Effector CD4-positive, alpha-beta T cell (primary cell): ENCODE measurements around the gene ITGB7.
"Not testable (repeated sequence)": the region's sequence is repeated elsewhere in the genome, so short reads cannot be mapped to it uniquely, and the experiment has no call there.

Experiments
- DNase-seq: peaks from one replicate; pipeline ENCODE4 v3.0.0-alpha.2; 2020

The ITGB7 gene

DNA sequence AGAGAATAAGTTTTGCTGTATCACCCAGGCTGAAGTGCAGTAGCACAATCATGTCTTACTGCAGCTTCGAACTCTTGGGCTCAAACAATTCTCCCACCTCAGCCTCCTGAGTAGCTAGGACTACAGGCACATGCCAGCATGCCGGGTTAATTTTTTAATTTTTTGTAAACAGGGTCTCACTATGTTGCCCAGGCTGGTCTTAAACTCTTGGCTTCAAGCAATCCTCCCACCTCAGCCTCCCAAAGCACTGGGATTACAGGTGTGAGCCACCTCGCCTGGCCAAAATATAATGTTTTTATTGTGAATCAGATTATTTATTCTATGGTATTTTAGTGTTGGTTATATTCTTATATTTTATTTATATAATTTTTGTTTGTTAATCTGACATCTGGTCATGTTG lies 30.3 kb downstream of the ITGB7 start:
- no peak for DNase-seq

DNA sequence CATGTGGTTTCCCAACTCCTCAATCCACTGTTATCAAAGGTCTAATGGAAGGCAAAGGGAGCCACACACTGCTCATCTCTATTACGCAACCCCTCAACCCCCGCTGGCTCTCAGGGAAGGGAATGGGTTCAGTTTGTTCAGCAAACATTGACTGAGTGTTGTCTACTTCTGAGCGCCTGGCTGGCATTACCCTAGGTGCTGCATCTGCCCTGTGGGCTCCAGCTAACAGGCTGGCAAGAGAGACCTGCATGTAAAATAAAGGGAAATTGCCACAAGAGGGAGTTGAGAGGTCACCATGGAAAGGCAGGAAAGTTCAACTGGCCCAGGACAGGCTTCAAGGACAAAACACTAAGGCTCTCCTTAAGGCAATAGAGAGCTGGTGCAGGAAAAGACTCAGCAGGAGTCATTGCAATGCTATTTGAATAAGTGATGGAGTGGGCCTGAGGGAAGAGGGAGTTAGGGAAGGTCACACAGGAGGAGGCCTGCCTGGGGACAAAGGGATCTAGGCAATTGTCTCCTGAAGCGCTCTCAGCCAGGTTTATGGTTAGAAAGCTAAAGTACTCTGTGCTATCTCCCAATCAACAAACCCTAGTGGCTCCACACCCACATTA lies 32.1 kb downstream of the ITGB7 start:
- DNase-seq: no peak

DNA sequence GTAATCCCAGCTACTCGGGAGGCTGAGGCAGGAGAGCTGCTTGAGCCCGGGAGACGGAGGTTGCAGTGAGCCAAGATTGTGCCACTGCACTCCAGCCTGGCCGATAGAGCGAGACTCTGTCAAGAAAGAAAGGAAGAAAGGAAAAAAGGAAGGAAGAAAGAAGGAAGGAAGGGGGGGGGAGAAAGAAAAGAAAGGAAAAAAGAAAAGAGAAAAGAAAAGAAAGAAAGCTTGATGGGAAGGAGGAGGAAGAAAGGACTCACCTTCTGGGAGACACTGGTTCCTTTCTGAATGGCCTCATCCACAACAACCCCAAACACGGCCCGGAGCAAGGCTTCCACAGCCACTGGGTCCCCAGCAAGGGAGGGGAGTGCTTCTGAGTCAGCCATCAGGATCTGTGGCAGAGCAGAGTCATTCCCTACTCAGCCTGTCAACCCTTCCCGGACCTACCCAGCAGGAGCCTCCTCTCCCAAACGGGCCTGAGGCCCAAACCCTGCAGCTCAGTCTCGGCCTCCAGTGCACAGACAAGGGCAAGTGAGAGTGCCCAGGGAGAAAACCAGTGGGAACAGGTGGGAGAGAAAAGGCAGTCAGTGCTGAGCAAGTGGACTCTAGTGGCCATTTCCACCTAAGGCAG lies 33.9 kb downstream of the ITGB7 start:
- DNase-seq: no peak

DNA sequence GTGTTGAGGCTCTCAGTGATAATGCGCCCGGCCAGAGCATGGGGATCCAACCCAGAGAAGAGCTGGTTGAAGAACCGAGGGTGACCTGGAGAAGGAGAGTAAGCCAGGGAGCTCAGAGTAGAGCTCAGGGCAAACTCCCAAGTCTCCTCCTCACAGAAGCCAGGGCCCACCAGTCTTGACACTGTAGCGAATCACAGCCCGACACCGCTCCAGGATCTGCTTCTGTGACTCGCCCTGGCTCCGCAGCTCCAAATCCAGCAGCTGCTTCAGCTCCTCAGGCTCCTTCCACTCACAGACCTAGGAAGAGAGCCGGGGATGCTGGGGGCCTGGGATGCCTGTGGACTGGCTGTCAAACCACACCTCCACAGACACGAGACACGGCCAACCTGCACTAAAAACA lies 34.7 kb downstream of the ITGB7 start:
- DNase-seq: no peak

DNA sequence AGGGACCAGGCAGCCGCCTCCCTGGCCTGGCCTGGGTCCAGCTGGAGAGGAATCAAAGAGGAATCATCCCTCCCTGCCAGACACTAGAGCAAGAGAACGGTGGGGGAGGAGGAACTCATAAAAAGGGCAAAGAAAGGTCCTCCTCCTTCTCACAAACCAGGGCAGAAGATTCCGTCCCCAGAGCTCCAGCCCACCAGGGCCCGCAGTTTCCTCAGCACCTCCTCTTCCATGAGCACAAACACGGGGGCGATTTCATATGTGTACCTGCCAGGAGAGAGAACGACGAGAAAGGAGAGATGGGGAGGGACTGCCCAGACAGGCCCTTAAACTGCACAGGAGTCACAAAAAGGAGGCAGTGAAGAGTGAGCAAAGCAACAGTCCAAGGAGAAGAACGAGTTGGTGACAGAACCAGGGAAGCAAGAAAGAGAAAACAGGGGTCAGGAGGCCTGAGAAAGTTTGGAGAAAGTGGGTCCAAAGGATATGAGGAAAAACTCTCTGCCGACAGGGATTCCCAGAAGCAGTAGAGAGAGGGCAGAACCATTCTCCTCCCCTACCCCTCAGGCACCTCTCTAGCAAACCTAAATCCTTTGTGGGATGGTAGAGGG lies 35.2 kb downstream of the ITGB7 start:
- DNase-seq: no peak

DNA sequence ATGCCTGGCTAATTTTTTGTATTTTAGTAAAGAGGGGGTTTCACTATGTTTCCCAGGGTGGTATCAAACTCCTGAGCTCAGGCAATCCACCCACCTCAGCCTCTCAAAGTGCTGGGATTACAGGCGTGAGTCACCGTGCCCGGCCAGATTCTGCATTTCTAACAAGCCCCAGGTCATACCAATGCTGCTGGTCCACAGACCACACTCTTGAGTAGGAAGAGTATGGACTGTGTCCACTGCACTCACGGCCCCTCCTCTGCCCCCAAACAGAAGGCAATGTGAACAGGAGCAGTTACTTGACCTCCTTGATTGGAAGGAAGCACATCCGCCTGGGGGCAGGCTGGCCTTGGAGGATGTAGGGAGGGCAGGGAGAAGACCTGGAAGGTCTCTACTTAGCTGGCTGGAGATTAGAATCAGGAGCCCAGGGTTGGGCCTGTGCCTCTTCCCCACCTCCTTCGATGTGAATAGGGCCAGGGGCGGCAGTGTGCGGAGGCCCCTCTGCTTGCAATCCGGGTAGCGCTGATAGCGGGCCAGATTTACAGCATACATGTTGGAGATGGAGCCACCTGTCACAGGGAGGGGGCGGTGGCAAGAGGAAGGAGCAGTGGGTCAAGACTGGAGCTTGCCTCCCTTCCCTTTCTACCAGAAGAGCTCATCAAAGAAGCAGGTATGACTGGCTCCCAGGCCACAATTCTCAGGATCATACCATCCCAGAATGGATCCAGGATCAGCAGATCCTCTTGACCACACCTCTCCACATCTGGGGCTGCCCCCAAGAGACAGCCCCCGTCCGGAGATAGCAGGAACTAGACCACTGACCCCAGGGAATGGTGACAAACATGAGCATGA lies 36.0 kb downstream of the ITGB7 start:
- DNase-seq: no peak

DNA sequence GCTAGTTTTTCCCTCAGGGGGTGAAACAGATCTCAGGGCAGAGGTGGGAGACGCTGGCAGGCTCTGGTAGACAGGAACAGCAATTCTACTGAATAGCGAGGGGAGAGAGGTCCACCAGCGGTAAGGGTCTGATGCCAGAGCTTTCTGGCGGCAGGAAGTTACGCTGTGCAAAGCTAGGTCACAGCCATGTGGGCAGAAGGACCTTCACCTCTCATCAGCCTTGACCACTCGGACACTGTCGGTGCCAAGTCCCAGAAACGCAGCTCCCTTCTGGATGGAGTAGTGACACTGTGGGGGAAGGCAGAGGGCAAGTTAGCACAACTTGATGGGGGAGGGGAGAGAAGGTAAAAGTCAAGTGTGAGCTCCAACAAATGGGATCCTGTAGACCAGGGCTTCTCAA lies 36.8 kb downstream of the ITGB7 start:
- no peak for DNase-seq

DNA sequence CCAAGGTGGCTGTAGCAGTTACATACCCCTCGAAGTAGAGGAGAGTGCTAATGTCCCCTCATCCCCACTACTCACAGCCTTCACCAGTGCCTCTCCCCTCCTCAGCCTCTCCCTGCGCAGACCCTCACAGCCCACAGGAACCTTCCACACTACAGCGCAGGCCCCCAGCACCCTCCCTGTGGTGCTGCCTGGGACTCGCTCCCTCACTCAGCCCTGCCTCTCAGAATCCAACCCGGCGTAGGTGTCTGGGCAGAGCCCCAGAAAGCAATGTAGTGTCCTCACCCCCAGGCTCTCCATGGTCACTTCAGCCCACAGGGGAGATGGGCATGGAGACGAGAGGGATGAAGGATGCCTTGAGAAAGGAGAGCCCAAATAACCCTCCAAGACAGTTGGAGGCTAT lies 37.4 kb downstream of the ITGB7 start:
- no peak for DNase-seq

DNA sequence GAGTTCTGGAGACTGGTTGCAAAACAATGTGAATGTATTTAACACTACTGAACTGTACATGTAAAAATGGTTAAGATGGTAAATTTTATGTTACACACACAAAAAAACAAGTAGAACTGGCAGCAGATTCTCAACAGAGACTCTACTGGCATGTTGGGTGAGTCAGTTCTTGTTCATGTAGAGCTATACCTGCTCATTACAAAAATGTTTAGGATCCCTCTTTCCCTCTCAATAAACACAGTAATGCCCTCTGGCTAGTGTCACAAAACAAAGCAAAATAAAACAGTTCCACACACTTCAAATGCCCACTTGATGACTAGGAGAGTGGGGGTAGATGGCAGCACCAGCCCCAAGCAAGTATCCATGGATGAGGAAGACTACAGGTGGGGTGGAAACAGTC lies 40.2 kb downstream of the ITGB7 start:
- no peak for DNase-seq

DNA sequence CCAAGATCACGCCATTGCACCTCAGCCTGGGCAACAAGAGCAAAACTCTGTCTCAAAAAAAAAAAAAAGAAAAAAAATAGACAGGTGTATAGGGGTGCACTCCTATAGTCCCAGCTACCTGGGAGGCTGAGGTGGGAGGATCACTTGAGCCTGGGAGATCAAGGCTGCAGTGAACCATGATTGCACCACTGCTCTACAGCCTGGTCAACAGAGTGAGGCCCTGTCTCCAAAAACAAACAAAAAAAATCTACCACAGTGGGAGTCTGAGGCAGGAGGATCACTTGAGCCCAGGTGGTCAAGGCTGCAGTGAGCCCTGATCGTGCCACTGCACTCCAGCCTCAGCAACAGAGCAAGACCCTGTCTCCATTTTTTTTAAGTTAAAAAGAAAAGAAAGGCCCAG lies 44.0 kb downstream of the ITGB7 start:
- DNase-seq: not testable (repeated sequence)

DNA sequence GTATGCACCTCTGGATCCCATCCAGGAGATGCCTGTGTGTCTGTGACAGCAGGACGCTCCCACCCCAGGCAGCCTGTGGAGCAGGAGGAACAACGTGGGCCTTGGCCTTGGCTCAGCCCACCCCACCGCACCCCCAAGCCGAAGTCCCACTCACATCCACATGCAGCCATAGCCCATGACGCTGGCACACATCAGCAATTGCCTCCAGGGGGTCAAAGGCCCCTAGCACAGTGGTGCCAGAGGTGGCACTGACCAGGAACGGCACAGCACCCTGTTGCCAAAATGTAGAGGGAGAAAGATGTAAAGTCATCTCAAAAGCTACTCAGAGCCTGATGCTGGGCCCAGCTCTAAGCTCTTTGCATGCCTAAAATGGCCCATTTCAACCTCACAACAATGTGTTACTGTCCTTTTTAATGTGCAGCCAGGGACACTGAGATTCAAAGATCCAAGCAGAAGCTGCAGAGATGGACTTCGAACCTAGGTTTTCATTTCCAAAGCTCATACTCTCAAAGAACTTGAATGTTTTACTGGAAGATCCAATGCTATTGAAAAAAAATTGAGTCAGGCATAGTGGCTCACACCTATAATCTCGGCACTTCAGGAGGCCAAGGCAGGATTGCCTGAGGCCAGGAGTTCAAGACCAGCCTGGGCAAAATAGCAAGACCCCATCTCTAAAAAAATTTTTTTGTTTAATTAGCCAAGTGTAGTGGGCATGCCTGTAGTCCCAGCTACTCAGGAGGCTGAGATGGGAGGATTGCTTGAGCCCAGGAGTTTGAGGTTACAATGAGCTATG lies 45.7 kb downstream of the ITGB7 start:
- DNase-seq: no peak

DNA sequence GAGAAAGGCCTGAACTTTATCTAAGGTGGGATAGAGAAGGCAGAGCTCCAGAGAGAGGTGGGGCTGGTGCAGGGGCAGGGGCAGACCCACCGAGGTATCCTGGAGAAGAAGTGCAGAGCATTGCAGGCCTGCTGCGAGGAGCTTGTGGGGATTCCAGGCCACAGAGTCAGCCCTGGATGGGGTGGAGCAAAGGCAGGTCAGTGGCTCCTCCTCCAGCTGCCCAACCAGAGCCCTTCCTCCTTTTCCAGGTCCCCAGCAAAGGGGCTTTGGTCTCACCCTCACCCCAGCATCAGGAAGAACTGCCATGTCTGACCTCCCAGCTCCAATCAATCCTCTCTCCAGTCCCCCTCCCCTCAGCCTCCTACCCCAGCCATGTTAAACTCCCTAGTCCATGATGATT lies 46.4 kb downstream of the ITGB7 start:
- no peak for DNase-seq

DNA sequence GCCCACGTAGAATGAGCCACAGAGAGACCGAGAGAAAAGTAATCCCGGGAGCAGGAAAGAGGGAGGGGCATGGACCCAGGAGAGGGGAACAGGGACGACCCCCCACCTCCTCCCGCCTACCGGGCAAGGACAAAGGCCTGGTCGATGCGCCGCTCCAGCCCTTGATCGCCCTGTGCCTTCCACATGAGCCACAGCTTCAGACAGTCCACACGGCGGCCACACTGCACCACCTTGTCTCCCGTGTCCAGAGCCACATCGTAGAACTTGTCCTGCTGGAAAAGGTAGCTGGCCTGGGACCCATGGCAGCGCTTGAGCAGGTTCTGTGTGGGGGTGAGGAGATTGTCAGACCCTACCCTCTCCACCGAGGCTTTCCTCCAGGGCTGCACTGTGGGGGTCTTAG lies 47.1 kb downstream of the ITGB7 start:
- no peak for DNase-seq

DNA sequence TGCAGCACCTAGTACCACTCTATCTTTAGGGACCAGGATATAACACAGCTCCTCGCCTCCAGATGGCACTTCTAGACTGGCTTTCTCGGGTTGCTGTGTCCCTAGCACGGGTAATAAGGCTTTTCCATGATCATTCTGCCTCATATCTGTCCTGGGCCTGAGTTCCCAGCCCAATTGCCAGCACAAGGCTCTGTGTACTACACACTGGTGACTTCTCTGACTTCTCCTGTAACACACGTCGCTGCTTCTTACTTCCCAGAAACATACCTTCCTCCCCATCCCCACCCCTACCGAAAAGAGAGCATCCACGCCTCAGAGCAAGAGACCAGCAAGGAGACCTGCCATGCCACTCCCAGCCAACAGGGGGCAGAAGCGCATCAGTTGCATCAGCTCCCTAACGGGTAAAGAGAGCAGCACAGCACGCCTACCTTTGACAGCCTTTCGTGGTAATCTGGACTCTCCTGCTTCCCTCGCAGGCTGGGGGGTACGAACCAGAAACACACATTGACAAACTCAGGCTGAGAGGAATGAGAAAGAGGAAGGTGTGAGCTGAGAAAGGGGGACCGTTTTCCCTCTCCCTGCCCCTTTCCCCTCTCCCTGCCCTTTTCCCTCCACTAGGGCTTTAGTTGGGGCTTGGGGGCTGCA lies 47.7 kb downstream of the ITGB7 start:
- DNase-seq: peak; percentile 86

DNA sequence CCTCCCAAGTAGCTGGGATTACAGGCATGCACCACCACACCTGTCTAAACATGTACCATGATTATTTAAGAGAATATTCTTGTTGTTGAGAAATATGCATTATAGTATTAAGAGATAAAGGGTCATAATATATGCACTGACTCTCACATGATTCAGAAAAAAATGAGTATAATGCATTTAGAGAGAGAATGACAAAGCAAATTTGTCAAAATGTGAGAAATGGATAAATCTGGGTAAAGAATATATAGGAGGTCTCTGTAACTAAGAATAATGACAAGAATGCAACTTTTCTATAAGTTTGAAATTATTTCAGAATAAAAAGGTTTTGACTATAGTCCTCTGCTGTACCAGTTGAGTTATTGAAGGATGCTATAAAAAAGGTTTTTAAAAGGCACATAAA lies 54.7 kb downstream of the ITGB7 start:
- no peak for DNase-seq

DNA sequence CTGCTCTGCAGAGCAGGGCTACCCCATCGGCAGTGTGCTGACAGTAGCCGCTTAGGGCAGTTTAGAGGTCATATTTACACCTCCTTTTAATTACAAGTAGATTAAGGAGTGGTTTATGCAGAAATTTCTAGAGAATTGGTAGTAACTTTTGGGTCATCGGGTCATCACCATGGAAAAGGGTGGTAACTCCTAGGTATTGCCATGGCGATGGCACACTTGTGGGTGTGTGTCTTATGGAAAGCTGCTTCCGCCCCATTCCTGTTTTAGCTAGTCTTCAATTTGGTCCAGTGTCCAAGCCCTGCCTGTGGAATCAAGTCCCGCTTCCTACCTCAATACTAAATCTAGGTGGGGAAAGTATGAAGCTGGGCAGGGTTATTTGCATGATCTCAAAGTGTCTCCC lies 56.0 kb downstream of the ITGB7 start:
- no peak for DNase-seq

DNA sequence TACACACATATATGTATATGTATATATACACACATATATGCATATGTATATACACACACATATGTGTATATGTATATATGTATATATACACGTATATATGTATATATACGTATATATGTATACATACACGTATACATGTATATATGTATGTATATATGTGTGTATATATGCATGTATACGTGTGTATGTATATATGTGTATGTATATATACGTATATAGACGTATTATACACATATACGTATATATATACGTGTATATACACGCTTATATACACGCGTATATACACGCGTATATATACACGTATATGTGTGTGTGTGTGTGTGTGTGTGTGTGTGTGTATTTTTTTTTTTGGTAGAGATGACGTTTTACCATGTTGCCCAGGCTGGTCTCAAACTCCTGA lies 59.4 kb downstream of the ITGB7 start:
- no peak for DNase-seq

DNA sequence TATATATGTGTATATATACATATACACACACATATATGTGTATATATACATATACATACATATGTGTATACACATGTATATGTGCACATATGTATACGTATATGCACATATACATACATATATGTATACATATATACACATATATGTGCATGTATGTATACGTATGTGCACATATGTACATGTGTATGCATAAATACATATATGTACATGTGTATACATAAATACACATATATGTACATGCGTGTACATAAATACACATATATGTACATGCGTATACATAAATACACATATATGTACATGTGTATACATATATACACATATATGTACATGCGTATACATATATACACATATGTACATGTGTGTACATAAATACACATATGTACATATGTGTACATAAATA lies 59.9 kb downstream of the ITGB7 start:
- DNase-seq: no peak

DNA sequence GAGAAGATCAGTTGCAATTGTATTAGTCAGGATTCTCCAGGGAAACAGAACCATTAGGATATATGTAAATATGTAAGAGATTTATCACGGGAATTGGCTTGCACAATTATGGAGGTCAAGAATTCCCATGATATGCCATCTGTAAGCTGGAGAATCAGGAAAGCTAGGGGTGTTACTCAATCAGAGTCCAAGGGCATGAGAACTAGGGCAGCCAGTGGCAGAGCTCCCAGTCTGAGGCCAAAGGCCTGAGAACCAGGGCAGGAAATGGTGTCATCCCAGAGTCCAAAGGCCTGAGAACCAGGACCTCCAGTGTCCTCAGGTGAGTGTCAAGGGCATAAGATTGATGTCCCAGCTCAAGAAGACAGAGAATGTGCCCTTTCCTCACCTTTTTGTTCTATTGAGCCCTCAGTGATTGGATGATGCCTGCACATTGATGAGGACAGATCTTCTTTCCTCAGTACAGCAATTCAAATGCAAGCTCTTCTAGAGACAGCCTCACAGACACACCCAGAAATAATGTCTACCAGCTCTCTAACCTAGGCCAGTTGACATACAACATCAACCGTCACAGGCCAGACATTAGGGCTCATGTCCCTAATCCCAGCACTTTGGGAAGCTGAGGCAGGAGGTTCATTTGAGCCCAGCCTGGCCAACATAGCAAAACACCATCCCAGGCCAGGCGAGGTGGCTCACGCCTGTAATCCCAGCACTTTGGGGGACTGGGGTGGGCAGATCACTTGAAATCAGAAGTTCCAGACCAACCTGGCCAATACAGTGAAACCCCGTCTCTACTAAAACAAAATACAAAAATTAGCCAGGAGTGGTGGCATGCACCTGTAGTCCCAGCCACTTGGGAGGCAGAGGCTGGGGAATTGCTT lies 61.4 kb downstream of the ITGB7 start:
- no peak for DNase-seq

DNA sequence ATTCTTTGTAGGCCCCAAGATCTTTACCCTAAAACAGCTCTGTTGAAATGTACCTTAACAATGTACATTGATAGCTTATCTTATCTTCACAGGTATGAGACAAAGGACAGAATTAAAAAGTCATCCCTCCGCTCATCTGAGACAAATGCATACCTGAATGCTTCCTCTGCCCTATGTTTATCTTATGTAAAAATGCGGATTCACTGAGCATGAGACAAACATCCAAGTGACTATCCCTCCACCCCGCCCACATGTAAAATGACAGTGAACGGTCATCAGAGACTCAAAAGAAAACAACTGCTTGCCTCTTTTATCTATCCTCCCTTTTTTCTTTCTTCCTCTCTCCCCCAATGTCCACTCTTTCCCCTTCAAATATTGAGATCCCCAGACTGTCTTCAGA lies 63.7 kb downstream of the ITGB7 start:
- DNase-seq: no peak
